Muscle of back (tissue), 11 donors: ENCODE results near the gene PEX11B. TPM values are rescaled to one million over a fixed set of nuclear protein-coding genes. Genes with fewer than 3 reads are reported as not detected.
A peak's percentile ranks its signal among the peaks of the same experiment; 100 is the strongest.

Source experiments
- DNase-seq, 3 donors: peaks; one replicate each; pipeline versions ENCODE4 v3.0.0 to v3.0.0-alpha.2; 2013
- polyA plus RNA-seq, 10 donors: library from polyadenylated mRNA; unstranded; fragments of 120-200 nt; gene quantifications; one replicate each; pipeline ENCODE4 v1.2.1, GENCODE V29; 2013; ENCODE audit not compliant: insufficient read length in 10 of 10

PEX11B gene
- polyA plus RNA-seq, 10 donors, result 19.5 to 27.3 (median 23.9) TPM

GRCh38 chr1:145877923-145878486 is 40.5 kb downstream of the PEX11B start:
- DNase-seq, result no peak

GRCh38 chr1:145874646-145875045 is 43.9 kb downstream of the PEX11B start:
- no peak for DNase-seq

GRCh38 chr1:145871994-145872924 is 46.3 kb downstream of the PEX11B start:
- peak in 2 of 3 donors; percentile 69 to 91 for DNase-seq

DNA sequence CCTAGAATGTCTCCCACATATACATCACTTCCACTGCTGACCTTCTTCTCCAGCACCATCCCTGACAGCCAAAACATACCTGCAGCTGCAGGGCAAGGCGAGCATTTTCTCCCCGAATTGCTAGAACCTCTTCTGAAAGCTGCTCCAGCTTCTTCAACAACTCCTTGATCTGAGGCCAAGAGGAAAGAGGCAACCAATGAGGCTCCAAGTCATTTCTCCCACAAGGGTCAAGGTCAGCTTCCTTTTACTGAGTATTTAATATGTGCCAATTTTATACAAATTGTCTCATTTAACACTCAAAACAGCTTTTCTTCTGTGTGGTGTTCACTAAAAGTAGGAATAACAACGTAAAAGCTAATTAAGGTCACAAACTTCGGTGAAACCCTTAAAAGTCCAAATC is 50.3 kb downstream of the PEX11B start:
- no peak for DNase-seq

DNA sequence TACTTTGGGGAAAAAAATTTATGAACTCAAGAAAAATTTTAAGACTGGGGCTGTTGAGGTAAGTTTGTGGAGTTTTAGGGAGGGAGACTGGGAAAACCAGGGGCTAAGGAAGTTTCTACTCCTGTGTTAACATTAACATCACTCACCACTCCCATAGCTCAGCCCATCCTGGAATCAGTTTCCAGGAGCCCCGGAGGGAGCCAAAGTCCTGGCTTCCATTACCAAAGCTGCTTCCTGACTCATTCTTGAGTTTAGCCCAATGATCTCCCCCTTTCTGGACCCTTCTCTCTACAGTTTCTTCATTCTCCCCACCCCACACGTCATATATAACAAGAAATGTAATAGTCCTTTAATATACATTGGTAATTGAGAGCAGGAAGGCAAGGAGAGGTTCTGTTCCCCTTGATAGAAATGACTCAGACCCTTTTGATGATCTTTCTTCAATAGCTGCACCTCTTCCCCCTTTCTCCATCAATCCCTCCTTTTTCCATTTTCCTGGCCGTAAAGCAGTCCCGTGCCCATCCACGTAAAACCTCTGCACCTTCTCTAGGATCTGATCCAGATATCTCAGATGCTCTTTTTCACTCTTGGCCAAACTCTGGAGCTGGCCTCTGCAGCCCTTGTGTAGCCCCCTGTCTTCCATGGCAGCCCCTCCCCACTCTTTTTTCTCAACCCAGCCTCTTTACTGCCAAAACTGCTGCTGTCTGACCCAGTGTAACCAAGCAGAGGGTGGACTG is 55.1 kb downstream of the PEX11B start:
- peak; percentile 45 to 93 (median 86) for DNase-seq

Other genes starting within 250 kb of the PEX11B start
- gene PDZK1, start 211.3 kb downstream of the PEX11B start, polyA plus RNA-seq, result 1 to 10 TPM in 4 of 10 donors, under 1 TPM in 6; 0.34 to 1.5 (median 0.91) TPM
- gene CD160, start 199.2 kb downstream of the PEX11B start, polyA plus RNA-seq, result 1 to 10 TPM in 4 of 10 donors, under 1 TPM in 6; 0.25 to 1.8 (median 0.62) TPM
- 10 to 100 TPM; 11.2 to 21.2 (median 15.5) TPM for gene RNF115, start 94.6 kb downstream of the PEX11B start, polyA plus RNA-seq
- gene POLR3C, start 94.5 kb downstream of the PEX11B start, polyA plus RNA-seq, result 10 to 100 TPM; 18.2 to 22.9 (median 21.0) TPM
- 10 to 100 TPM in 8 of 10 donors, 1 to 10 TPM in 2; 8.4 to 17.9 (median 12.9) TPM for gene NUDT17, start 73.1 kb downstream of the PEX11B start, polyA plus RNA-seq
- gene PIAS3, start 59.6 kb downstream of the PEX11B start, polyA plus RNA-seq, result 10 to 100 TPM; 37.9 to 62.4 (median 45.7) TPM
- 1 to 10 TPM; 1.8 to 4.6 (median 2.3) TPM for gene ANKRD35, start 32.9 kb downstream of the PEX11B start, polyA plus RNA-seq
- gene ITGA10, start 8.7 kb downstream of the PEX11B start, polyA plus RNA-seq, result 10 to 100 TPM in 2 of 10 donors, 1 to 10 TPM in 8; 2.4 to 17.0 (median 7.5) TPM
- gene RBM8A, start 8.8 kb upstream of the PEX11B start, polyA plus RNA-seq, result 100 to 1,000 TPM; 113 to 144 (median 122) TPM
- 10 to 100 TPM; 26.1 to 33.0 (median 30.1) TPM for gene LIX1L, start 39.3 kb upstream of the PEX11B start, polyA plus RNA-seq
- 1 to 10 TPM in 6 of 10 donors, under 1 TPM in 4; 0.73 to 1.4 (median 1.1) TPM for gene ANKRD34A, start 45.9 kb upstream of the PEX11B start, polyA plus RNA-seq
- gene POLR3GL, start 46.0 kb upstream of the PEX11B start, polyA plus RNA-seq, result 10 to 100 TPM; 32.9 to 41.1 (median 37.8) TPM
- gene TXNIP, start 77.9 kb upstream of the PEX11B start, polyA plus RNA-seq, result 100 to 1,000 TPM; 214 to 318 (median 275) TPM
- 100 to 1,000 TPM; 103 to 254 (median 180) TPM for gene HJV, start 103.0 kb upstream of the PEX11B start, polyA plus RNA-seq
- 1 to 10 TPM; 1.3 to 2.2 (median 1.5) TPM for gene NBPF10, start 226.1 kb upstream of the PEX11B start, polyA plus RNA-seq